IPS-20b (cell line): ENCODE measurements around the gene RBM46.

Experiments
- H3K27ac ChIP-seq: one replicate; pipeline ENCODE4 v1.5.1; 2013; ENCODE audit warnings: low read length
- H3K27me3 ChIP-seq: 2 replicates; pipeline ENCODE4 v1.6.1; 2013; ENCODE audit warnings: mild to moderate bottlenecking, low read length, inconsistent platforms; ENCODE audit not compliant: insufficient read depth
- H3K36me3 ChIP-seq: 2 replicates; pipeline ENCODE4 v1.6.1; 2013; ENCODE audit warnings: low read depth, mild to moderate bottlenecking, inconsistent platforms, low read length, moderate library complexity; ENCODE audit not compliant: insufficient read depth
- H3K4me1 ChIP-seq: 2 replicates; pipeline ENCODE4 v1.6.1; 2013; ENCODE audit warnings: mild to moderate bottlenecking, control low read depth, inconsistent platforms, low read length, moderate library complexity; ENCODE audit not compliant: insufficient read depth
- H3K4me3 ChIP-seq: 2 replicates; pipeline ENCODE4 v1.5.1; 2013; ENCODE audit warnings: mild to moderate bottlenecking, low read length, inconsistent platforms
- H3K9ac ChIP-seq: 2 replicates; pipeline ENCODE4 v1.6.1; 2013; ENCODE audit warnings: low read depth, mild to moderate bottlenecking, inconsistent platforms, low read length, moderate library complexity
- H3K9me3 ChIP-seq: 2 replicates; pipeline ENCODE4 v1.6.1; 2013; ENCODE audit warnings: mild to moderate bottlenecking, low read depth, low read length, inconsistent platforms; ENCODE audit not compliant: insufficient read depth

The RBM46 gene

GRCh38 chr4:154744341-154744926 lies 36.6 kb upstream of the RBM46 start:
- peaks cover 14% of the 10 kb centered on the region for H3K36me3 ChIP-seq
- peak overlapping the region; percentile 67 for H3K9ac ChIP-seq
- H3K4me1 ChIP-seq, result peaks cover 41% of the 10 kb centered on the region; the same call in 1 of the 2 replicates
- H3K9me3 ChIP-seq, result no peaks in the 10 kb centered on the region
- H3K27me3 ChIP-seq, result peaks cover 73% of the 10 kb centered on the region
- no peak overlapping the region for H3K27ac ChIP-seq
- H3K4me3 ChIP-seq, result peak overlapping the region; percentile 93

DNA sequence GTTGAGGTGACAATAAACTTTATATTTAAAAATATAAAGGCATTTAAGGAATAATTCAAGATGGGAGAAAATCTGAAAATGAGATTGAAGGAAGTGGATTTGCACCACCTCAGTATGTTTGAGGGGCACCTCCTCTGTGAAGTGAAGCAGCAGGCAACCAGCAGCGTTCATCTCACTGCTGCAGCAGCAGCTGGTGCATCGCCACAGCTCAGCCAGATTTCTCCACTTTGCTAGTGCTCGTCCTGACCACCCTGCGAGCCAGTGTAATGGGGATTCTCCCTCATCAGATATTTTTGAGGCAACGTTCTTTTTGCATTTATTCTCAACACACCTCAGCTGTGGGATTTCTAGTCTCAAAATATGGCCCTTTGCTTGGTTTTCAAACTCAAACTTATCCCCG lies 23.4 kb upstream of the RBM46 start:
- Histone ChIP-seq H3K36me3 (no peaks in the 10 kb centered on the region), H3K4me1 (no peaks in the 10 kb centered on the region), H3K9me3 (no peaks in the 10 kb centered on the region), H3K27me3 (no peaks in the 10 kb centered on the region), H3K4me3 (no peak overlapping the region), H3K9ac (no peak overlapping the region), H3K27ac (no peak overlapping the region)

DNA sequence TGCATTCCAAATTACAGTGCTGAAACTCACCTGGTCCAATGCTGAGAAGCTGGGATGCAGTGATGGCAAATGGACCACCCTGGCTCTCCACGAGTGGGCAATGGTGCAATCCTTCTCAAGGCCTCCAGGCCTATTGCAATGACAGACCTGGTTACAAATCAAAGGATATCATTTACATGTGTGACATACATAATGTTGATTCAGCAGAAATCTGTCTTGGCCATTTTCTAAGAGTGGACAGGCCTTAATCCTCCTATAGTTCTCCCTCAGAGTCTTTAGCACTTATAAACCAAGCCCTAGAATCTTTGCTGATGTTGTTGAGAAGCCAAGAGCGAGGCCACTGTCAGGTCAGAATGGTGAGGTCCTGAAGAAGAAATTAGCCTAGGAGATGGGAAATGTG lies 20.2 kb upstream of the RBM46 start:
- Histone ChIP-seq H3K36me3 (no peaks in the 10 kb centered on the region), H3K4me3 (no peak overlapping the region), H3K27ac (no peak overlapping the region), H3K9ac (no peak overlapping the region), H3K4me1 (no peaks in the 10 kb centered on the region), H3K9me3 (no peaks in the 10 kb centered on the region), H3K27me3 (no peaks in the 10 kb centered on the region)

DNA sequence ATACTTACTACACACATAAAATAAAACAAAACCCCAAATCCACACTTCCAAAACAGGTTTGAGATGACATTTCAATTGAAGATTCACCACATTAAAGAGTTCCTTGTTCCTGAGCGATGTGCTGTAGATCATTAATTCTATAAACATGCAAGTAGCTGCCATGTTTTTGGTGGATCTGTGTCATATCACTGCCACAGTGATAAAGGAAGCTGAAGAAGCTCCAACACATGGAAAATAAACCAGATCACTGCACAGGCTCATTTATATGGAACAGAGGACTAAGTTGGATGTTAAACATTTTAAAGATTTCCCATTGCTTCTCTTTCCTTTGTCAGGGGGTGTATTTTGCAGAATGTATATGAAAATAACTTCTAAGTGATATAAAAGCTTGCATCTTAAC lies 2.8 kb upstream of the RBM46 start:
- H3K27me3 ChIP-seq, result no peaks in the 10 kb centered on the region

GRCh38 chr4:154779362-154779947 lies 1.6 kb upstream of the RBM46 start:
- Histone ChIP-seq H3K9me3 (no peaks in the 10 kb centered on the region), H3K27me3 (no peaks in the 10 kb centered on the region), H3K36me3 (no peaks in the 10 kb centered on the region), H3K9ac (no peak overlapping the region), H3K4me1 (no peaks in the 10 kb centered on the region), H3K4me3 (no peak overlapping the region), H3K27ac (no peak overlapping the region)

More for the DNA sequence above, 2.8 kb upstream of the RBM46 start:
- Histone ChIP-seq H3K27ac (no peak overlapping the region), H3K9me3 (no peaks in the 10 kb centered on the region), H3K9ac (no peak overlapping the region), H3K4me3 (no peak overlapping the region), H3K36me3 (no peaks in the 10 kb centered on the region), H3K4me1 (no peaks in the 10 kb centered on the region)

DNA sequence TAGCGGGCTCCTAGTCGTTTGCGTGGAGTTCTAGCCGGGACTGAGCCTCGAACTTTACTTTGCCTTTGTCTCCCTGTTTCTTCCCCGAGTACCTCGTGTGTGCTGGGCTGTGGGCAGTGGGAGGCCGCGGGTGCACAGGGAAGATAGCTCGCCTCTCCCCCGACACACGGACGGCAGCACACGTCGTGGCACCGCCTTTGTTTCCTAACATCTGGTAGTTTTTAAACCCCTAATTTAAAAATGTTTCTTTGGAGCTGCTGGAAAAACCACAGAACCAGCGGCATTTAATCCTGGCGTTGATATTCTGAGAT lies 866 bp downstream of the RBM46 start:
- Histone ChIP-seq H3K4me1 (no peaks in the 10 kb centered on the region), H3K4me3 (no peak overlapping the region), H3K9me3 (no peaks in the 10 kb centered on the region), H3K9ac (no peak overlapping the region), H3K27me3 (no peaks in the 10 kb centered on the region), H3K36me3 (no peaks in the 10 kb centered on the region), H3K27ac (no peak overlapping the region)

DNA sequence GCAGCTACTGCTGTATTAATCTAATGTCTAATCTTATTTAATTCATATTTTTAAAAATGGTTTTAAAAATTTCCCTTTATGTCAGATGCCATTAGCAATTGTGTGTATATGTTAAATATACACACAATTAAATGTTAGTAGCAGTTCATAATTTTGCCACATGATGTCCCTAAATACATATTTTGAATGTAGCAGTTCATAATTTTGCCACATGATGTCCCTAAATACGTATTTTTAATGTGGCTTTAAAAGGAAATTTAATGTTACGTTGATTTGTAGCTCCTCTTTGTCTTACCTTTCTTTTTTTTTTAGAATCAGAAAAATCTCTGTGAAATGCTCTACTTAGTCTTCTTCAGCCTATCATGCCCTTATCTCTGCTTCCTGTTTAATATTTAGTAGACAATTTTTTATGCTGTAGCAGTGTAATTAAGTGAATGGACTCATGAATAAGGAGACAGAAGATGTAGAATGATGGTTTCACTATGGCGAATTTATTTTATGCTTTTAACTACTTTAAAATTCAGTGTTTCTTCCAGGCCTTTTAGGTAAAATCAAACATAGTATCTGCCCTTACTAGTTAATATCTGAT lies 26.1 kb downstream of the RBM46 start:
- Histone ChIP-seq H3K27ac (no peak overlapping the region), H3K36me3 (no peaks in the 10 kb centered on the region), H3K4me3 (no peak overlapping the region), H3K9me3 (no peaks in the 10 kb centered on the region), H3K4me1 (no peaks in the 10 kb centered on the region), H3K27me3 (no peaks in the 10 kb centered on the region), H3K9ac (no peak overlapping the region)

DNA sequence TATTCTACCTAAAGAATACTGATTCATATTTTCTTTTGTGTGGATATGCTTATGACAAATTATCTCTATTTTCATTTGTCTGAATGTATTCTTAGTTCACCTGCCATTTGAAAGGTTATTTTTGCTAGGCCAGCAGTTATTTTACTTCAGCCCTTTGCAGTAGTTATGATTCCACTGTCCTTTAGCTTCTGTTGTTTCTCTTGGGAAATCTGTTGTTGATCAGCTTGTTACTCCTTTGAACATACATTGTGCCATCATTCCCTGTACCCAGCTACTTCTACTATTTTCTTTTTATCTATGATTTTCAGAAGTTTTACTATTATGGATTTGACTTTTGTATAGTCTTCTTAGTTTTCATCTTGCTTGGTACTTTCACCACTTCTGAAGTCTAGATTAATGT lies 37.2 kb downstream of the RBM46 start:
- H3K27ac ChIP-seq, result no peak overlapping the region
- H3K9me3 ChIP-seq, result no peaks in the 10 kb centered on the region
- no peaks in the 10 kb centered on the region for H3K27me3 ChIP-seq
- H3K4me3 ChIP-seq, result no peak overlapping the region
- no peaks in the 10 kb centered on the region for H3K4me1 ChIP-seq
- H3K9ac ChIP-seq, result no peak overlapping the region
- H3K36me3 ChIP-seq, result no peaks in the 10 kb centered on the region

- Histone ChIP-seq H3K27ac (no peak overlapping the region), H3K4me1 (no peaks in the 10 kb centered on the region), H3K36me3 (no peaks in the 10 kb centered on the region)
Observed at GRCh38 chr4:154822775-154823174, 41.7 kb downstream of the RBM46 start.

GRCh38 chr4:154836030-154836429 lies 55.0 kb downstream of the RBM46 start:
- Histone ChIP-seq H3K36me3 (no peaks in the 10 kb centered on the region), H3K4me3 (no peak overlapping the region), H3K27ac (no peak overlapping the region), H3K9ac (no peak overlapping the region), H3K9me3 (no peaks in the 10 kb centered on the region), H3K27me3 (no peaks in the 10 kb centered on the region), H3K4me1 (no peaks in the 10 kb centered on the region)

More at GRCh38 chr4:154822775-154823174, 41.7 kb downstream of the RBM46 start:
- no peak overlapping the region for H3K9ac ChIP-seq
- no peaks in the 10 kb centered on the region for H3K9me3 ChIP-seq
- H3K4me3 ChIP-seq, result no peak overlapping the region
- H3K27me3 ChIP-seq, result no peaks in the 10 kb centered on the region

- H3K4me1 ChIP-seq, result no peaks in the 10 kb centered on the region
- H3K27ac ChIP-seq, result no peak overlapping the region
- H3K9me3 ChIP-seq, result no peaks in the 10 kb centered on the region
- H3K4me3 ChIP-seq, result no peak overlapping the region
- H3K36me3 ChIP-seq, result no peaks in the 10 kb centered on the region
- H3K27me3 ChIP-seq, result no peaks in the 10 kb centered on the region
- H3K9ac ChIP-seq, result no peak overlapping the region
Observed at GRCh38 chr4:154836513-154836912, 55.4 kb downstream of the RBM46 start.

DNA sequence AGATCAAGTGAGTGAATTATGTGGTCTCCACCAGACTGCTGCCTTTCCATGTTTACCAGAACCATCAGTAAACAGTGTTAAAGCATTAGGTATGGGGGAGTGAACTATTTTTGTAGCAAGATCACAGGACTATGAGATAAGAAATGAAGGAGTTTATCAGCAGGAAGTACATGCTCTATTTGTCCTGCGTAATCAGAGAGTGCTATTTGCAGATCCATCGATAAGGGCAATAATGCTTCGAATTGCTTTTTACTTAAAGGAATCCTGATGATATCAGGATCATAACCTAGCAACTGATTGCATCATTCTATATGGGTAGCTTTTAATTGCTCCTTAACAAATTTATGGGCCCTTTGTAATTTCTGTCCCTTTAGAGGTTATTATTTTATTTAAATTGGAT lies 57.1 kb downstream of the RBM46 start:
- Histone ChIP-seq H3K4me3 (no peak overlapping the region), H3K27me3 (no peaks in the 10 kb centered on the region), H3K9ac (no peak overlapping the region), H3K27ac (no peak overlapping the region), H3K9me3 (no peaks in the 10 kb centered on the region), H3K4me1 (no peaks in the 10 kb centered on the region), H3K36me3 (no peaks in the 10 kb centered on the region)
